ENCODE results near the gene REXO4.
"Not testable (repeated sequence)": the region's sequence is repeated elsewhere in the genome, so short reads cannot be mapped to it uniquely, and the experiment has no call there.

The REXO4 gene, protein sequence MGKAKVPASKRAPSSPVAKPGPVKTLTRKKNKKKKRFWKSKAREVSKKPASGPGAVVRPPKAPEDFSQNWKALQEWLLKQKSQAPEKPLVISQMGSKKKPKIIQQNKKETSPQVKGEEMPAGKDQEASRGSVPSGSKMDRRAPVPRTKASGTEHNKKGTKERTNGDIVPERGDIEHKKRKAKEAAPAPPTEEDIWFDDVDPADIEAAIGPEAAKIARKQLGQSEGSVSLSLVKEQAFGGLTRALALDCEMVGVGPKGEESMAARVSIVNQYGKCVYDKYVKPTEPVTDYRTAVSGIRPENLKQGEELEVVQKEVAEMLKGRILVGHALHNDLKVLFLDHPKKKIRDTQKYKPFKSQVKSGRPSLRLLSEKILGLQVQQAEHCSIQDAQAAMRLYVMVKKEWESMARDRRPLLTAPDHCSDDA

DNA sequence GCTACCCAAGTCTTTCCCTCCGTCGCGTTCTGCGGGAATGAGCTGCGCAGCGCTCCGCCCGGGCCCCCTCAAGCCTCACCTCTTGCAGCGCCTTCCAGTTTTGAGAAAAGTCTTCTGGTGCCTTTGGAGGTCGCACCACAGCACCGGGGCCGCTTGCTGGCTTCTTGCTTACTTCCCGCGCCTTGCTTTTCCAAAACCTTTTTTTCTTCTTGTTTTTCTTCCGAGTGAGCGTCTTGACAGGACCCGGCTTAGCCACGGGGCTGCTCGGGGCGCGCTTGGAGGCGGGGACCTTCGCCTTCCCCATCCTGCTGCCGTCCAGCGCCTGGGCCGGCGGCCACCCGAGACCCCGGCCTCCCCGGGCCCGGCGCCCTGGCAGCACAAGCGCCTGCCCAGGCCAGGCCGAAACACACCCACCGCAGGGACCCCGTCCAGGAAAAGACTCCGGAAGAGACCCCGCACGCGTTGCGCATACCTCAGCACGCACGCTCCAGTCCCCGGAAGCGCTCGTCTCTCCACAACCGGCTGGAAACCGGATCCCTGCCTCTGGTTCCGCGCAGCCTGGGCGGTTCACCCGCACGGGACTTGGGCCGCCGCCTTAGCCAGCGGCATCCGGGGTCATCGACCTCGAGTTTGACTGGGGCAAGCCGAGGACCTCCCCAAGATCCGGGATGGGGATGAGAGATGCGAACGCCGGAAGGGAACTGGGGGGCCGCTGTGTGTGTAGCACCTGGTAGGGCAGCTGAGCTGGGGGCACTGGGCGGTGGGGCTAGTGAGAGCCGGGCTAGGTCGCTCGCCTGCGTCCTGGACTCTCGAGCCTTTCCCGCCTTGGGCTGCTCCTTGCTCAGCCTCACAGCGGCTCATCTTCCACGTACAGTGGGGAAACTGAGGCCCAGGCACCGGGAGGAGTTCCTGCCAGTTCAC is at the start of gene REXO4:
TSS of gene REXO4 (minus strand) at position 470 of the 921 bp plus-strand sequence. CDS start at position 304, 166 bp downstream.
- DNase-seq (ENCODE audit: low read depth): peak; percentile 68

DNA sequence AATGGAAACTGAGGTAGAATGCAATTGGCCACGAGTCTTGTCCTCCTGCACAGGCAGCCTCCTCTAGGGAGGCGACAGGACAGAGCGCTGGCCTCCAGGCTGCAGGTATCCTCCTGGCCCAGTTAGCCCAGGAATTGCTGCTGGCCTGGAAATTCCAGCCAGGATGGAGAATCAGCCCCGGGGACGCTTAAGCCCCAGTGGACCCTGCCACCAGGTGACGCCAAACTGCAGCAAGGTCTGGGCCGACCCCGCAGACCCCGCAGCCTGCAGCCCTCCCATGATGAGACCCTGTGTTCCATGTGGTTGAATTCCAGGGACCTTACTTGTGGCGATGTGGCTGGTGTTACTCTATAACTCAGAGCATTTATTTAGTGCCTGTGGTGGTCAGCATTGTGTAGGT is 49.3 kb upstream of the REXO4 start:
- no peak for DNase-seq (ENCODE audit: low read depth)

DNA sequence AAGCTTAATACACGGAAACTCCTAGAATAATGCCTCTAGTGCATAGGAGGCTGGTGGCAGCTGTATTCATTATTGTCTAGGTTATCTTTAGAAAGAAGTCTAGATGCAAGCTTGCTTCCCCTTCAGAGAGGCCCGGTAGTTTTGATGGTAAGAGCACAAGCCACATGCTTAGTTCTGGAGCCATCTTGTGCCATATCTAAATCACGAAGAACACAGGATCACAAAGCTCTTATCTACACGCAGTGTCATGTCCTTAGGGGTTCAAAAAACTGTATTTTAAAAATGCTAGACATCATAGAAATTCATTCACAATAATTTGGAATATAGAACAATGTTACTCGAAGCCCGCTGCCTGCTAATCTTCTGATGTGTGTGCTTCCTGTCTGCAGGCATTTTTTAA is 48.2 kb upstream of the REXO4 start:
- no peak for DNase-seq (ENCODE audit: low read depth)

DNA sequence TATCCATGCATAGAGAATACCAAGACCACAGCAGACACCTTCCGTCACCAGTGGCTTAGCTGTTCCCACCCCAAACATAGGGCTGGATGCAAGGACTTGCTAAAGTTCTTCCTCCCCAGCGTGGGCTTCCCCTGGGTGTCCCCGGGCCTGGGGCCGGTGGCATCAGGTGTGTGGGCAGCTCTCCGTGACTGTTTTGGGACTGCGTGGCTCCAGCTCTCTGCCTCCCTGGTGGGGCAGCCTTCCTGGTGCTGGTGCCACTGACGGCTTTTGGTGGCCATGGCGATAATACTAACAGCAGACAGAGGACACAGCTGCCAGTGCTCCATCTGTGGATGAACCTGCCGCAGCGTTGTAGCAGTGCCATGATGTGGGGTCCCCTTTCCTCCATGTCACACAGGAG is 46.8 kb upstream of the REXO4 start:
- no peak for DNase-seq (ENCODE audit: low read depth)

DNA sequence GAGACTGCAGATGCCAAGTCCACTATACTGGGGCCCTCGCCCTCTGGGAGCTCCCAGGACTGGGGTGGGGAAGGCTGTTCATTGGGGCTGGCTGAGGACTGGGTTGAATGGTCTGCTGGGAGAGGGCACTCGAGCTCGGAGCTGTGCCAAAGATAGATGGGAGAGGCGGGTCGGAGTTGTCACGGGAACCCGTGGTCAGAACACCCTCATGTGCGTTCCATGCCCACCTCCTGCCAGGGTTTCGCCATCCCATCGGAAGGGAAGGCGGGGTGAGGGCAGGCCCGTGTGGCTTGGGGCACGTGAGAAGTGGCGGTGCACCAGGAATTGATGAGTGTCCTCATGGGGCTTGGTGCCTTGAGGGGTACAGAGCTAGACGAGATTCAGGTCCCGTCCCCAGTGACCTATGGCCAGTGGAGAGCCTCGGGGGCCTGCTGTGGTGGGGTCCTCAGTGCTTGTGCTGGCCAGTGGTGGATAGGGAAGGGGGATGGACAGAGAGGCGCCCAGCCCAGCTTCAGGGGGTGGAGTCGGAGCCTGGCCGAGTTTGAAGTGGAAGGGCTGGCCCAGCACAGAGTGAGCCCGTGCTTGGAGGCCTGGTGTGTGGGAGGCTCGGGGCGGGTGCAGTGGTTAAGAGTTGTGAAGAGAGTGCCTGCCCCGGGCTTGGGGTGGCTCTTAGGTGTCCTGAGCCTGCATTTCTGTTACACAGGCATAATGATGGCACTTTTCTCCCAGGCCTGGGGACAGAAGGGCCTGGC is 46.2 kb upstream of the REXO4 start:
- no peak for DNase-seq (ENCODE audit: low read depth)

DNA sequence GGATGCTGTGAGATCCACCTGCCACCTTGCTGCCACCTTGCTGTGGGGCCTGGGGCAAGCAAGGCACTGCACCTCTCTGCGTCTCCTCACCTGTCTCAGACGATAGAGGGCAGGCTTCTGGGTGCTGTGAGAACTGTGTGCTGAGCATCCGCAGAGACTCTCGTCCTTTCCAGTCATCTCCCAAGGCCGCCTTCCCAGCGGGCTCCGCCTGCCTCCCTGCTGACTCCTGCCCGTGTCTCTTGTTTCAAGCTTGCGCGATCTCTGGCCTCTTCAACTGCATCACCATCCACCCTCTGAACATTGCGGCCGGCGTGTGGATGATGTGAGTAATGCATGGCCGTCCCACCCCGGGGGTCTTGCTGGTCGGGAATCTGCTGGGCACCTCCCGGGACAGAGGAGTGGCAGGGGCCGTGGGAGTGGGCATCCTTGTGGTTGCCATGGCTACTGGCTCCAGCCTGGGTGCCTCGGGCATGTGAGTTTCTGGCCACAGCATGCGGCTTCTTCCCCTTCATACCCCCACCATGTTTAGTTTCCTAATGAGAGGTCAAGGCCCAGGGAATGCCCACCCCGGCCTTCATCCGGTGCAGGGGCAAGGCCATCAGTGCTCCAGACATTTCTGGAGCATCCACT is 45.5 kb upstream of the REXO4 start:
- DNase-seq (ENCODE audit: low read depth): no peak

DNA sequence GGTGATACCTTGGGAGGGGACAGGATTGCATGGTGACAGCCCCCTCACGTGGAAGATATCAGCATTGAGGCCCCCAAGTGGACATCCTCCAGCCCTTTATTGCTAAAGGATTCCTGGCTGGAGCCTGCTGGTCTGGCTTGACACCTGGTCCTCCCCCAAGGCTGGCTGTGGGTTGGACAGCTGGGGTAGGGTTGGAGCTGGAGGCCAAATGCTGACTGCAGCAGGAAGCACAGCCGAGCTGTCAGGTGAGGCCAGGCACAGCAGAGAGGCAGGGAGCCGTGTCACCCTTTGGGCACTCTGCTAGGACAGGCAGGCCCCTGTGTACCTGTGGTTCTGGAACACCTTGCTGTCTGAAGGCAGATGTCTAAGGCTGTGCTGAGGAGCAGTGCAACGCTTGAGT is 44.2 kb upstream of the REXO4 start:
- no peak for DNase-seq (ENCODE audit: low read depth)

DNA sequence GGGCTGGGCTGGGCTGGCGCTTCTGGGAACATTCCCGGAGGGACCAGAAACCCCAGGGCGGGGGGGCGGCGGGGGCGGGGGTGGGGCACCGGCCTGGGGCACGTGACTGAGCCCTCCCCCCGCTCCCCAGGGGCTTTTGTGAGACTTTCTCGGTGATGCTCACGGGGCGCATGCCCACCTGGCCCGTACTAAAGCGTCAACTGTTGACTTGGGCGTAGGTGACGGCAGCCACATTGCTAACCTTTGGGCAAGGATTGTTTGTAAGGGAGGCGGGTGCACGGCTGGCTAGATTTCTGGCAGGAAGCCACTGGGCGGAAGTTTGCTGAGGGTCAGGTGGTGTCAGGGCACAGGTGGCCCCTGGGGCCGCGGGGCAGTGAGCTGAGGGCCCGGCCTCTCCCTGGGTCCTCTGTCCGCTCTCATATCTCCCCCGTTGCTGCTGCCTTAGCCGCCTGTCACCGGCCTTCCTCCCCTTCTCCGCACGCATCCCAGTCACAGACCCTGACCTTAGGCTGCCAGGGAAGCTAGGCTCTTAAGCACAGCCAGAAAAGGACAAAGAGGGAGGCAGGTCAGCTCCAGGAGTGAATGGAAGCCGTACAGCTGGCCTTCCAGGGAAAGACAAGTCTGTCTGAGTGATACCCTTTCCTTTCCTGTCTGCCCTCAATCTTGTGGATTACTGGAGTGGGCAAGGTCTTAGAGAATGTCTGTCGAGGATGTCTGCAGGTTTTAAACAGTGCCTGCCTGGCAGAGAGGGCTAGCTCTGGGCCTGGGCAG is 42.8 kb upstream of the REXO4 start:
- DNase-seq (ENCODE audit: low read depth): no peak

DNA sequence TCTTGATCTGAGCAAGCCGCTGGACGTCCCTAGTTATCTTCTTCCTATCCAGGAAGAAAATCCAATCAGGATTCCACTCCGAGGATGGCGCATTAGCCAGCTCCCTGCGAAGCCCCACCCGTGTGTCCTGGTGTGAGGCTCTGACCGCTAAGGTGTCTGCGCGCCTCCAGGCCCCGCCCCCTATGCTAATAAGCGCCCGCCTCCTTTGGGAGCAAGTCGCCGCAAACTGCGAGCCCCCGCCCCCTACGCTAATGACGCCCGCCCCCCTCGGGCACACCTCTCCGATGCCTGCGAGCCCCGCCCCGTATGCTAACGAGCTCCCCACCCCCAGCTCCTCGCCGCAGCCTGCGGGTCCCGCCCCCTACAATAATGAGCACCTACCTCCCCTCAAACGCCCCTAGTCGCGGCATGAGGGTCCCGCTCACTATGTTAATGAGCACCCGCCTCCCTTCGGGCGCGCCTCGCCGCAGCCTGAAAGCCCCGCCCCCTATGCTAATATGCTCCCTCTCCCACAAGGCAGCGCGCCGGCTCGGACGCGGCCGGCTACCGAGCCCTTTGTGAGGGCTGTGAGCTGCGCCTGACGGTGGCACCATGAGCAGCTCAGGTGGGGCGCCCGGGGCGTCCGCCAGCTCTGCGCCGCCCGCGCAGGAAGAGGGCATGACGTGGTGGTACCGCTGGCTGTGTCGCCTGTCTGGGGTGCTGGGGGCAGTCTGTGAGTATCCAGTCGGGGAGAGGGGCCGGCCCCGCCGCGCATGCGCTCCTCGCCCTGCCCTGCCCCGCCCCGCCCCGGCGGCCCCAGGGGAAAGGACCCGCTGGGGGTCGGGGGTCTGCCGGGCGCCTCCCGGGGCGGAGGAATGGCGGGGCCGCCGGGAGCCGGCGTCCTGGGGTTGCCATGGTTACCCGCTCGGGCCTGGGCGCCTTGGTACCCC is 41.9 kb upstream of the REXO4 start, which contains the start of gene CACFD1:
TSS of gene CACFD1 (plus strand) at position 503 of the 929 bp plus-strand sequence. CDS start at position 592, 89 bp downstream.
- DNase-seq (ENCODE audit: low read depth): peak; percentile 87

DNA sequence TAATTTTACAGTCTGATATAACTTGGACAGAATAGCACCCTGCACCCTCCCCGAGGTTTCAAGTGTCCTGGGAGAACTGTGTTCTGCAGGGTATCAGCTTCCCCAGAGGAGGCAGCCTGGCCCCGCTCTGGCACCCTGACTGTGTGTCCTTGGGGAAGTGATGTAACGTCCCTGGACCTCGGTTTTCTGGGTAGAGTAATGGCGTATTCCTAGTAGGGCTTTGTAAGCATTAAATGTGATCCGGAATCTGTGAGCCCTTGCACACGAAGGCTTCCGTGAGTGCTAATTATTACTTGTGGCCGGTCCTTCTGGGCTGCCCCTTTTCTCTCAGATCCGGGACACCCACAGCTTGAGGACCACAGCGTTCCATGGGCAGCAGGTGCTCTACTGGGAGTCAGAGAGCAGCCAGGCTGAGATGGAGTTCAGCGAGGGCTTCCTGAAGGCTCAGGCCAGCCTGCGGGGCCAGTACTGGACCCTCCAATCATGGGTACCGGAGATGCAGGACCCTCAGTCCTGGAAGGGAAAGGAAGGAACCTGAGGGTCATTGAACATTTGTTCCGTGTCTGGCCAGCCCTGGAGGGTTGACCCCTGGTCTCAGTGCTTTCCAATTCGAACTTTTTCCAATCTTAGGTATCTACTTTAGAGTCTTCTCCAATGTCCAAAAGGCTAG is 41.0 kb upstream of the REXO4 start:
- no peak for DNase-seq (ENCODE audit: low read depth)

DNA sequence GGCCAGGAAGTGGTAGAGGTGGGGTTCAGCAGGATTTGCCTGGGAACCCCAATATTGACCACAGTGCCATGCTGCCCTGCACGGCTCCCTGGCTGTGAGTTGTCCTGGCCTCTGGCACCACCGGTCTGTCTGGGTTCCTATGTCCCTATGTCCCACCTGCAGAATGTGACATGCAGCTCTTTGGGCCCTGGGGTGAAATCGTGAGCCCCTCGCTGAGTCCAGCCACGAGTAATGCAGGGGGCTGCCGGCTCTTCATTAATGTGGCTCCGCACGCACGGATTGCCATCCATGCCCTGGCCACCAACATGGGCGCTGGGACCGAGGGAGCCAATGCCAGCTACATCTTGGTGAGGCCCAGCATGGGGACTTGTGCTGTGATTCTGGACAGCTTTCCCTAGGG is 39.9 kb upstream of the REXO4 start:
- DNase-seq (ENCODE audit: low read depth): no peak

DNA sequence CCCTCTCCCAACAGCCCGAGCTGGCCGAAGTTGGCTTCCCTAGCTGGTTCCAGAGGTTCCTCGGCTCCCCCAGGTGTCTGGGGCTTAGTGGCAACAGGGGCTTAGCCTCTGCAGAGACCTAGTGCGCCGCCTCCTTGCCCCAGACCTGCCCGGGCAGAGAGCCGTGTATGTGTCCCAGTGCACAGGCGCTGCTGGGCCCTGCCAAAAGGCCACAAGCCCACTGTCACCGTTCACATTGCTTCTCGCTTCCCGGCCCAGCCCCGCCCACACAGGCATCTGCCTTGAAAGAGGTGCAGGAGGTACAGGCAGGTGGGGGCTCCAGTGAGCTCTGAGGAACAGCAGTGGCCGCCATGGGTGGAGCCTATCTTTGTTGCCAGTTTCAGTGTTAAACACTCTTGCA is 39.4 kb upstream of the REXO4 start:
- DNase-seq (ENCODE audit: low read depth): no peak

DNA sequence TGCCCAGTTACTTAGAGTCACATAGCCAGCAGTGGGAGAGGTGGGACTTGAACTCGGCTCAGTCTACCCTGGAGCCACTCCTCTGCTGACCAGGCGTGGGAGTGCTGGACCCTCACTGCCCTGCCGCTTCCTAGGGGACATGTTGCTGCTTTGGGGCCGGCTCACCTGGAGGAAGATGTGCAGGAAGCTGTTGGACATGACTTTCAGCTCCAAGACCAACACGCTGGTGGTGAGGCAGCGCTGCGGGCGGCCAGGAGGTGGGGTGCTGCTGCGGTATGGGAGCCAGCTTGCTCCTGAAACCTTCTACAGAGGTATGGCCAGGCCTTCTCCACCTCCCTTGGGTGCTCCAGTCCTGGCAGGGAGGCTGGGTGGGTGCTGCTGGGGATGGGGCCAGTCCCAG is 38.6 kb upstream of the REXO4 start:
- no peak for DNase-seq (ENCODE audit: low read depth)

DNA sequence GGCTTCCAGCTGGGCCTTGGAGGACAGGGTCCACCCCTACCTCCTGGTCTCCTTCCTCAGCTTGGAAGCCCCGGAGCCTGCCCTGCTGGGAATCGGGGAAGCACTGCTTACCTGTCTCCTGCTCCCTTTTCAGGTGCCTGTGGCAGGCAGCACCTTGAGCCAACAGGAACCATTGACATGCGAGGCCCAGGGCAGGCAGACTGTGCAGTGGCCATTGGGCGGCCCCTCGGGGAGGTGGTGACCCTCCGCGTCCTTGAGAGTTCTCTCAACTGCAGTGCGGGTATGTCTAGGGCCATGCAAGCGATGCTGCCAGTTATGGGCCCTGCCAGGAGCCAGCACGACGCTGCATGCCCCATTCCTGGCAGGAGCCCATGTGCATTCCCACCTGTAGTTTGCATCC is 38.1 kb upstream of the REXO4 start:
- DNase-seq (ENCODE audit: low read depth): no peak

DNA sequence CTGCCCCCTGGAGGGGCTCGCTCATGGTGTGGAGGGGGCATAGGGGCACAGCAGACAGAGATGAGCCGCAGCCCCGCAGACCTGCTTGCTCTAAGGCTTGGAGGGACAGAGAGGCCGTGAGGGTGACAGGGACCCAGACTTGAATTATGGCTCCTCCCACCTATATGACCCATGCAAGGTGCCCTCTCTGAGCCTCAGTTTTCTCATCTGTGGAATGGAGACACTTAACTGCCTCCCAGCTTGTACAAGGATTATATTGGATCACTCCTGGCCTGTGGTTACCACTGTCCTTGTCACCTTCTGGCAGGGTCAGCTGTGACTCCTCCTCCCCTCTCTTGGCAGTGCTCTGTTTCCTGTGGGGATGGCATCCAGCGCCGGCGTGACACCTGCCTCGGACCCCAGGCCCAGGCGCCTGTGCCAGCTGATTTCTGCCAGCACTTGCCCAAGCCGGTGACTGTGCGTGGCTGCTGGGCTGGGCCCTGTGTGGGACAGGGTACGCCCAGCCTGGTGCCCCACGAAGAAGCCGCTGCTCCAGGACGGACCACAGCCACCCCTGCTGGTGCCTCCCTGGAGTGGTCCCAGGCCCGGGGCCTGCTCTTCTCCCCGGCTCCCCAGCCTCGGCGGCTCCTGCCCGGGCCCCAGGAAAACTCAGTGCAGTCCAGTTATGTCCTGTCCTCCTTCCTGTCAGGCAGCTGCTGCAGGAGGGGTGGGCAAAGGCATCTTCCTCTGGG is 37.3 kb upstream of the REXO4 start:
- no peak for DNase-seq (ENCODE audit: low read depth)

DNA sequence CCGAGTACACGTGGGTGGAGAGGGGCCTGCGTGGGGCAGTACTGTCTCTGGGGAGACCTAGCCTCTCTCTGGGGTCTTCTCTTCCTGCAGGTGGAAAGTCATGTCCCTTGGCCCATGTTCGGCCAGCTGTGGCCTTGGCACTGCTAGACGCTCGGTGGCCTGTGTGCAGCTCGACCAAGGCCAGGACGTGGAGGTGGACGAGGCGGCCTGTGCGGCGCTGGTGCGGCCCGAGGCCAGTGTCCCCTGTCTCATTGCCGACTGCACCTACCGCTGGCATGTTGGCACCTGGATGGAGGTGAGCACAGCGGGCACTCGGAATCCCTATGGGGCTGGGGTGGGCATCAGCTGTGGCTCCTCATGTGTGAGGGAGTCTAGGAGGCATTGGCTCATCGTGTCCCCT is 36.5 kb upstream of the REXO4 start:
- no peak for DNase-seq (ENCODE audit: low read depth)

DNA sequence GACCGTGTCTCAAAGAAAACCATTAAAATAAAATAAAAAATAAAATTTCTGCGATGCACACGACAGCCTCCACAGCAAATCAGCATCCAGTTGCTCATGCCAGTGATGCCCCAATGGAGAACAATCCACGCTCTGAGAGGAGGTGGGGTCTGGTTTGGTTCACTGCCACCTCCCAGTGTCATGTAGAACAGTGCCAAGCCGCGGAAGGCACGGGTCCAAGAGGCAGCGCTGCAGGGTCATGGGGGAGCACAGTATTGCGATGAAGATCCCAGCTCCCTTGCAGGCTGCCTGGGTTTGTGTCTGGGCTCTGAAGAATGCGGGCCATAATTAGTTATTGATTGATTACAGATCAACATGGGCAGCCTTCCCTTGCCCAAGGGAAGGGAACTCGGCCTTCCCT is 35.8 kb upstream of the REXO4 start:
- DNase-seq (ENCODE audit: low read depth): no peak

DNA sequence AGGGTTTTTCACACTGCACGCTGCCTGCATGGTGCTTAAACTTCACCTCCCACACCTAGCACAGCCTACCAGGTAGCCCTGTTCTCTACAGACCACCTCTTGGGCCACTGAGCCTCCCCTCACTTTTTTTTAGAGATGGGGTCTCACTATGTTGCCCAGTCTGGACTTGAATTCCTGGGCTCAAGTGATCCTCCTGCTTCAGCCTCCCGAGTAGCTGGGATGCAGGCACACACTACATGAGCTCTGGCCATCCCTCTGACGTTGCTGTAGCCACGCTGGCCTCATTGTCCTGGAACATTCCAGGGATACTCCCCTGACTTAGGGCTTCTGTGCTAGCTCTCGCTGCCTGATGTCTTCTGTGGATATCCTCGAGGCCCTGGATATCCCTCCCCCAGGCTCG is 34.8 kb upstream of the REXO4 start:
- no peak for DNase-seq (ENCODE audit: low read depth)

DNA sequence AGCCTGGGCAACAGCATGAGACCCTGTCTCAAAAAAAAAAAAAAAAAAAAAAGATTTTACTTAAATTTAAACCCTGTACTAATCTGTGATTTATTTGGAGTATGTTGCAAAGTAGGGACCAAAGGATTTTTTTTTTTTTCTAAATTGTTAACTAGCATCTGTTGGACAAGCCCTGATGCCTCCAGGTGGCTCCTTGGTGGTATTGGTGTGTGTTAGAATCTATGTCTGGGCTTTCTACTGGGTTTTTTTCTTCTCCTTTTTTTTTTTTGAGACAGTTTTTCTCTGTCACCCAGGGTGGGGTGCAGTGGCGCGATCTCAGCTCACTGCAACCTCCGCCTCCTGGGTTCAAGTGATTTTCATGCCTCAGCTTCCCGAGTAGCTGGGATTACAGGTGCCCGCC is 34.1 kb upstream of the REXO4 start:
- DNase-seq (ENCODE audit: low read depth): not testable (repeated sequence)
